Measurements from ENCODE around the gene ETS2.
"Not testable (repeated sequence)": the region's sequence is repeated elsewhere in the genome, so short reads cannot be mapped to it uniquely, and the experiment has no call there.

ETS2 gene

DNA sequence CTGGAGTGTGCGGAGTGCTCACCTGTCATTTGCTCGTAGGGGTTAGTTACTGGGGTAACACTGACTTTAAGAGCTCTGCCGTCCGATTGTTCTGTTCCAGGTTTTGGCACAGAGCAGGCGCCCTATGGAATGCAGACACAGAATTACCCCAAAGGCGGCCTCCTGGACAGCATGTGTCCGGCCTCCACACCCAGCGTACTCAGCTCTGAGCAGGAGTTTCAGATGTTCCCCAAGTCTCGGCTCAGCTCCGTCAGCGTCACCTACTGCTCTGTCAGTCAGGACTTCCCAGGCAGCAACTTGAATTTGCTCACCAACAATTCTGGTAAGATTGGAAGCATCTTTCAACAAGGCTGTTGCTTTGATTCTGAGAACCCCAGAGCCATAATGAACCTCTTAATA lies 12.6 kb downstream of the ETS2 start:
- DNase-seq: no peak

GRCh38 chr21:38819051-38819718 lies 13.5 kb downstream of the ETS2 start:
- DNase-seq: no peak

DNA sequence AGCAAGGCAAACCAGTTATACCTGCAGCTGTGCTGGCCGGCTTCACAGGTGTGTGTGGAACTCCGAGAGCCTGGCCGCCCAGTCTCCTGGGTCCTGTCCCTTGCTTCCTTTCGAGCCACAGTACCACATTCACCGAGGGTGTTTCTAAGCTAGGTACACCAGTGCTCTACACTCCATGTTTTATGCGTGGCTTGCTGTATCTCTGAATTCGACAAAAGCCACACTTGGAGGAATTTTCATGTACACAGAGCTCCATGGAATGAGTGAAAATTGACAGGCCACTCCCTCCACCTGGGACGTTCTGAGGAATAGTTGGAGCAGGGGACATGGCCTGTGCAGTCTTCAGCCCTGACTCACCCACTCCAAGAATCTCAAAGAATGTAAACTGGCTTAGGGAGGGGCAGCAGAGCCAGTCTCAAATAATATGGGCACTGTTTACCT lies 14.0 kb downstream of the ETS2 start:
- DNase-seq: no peak

GRCh38 chr21:38820471-38821239 lies 14.9 kb downstream of the ETS2 start:
- no peak for DNase-seq

DNA sequence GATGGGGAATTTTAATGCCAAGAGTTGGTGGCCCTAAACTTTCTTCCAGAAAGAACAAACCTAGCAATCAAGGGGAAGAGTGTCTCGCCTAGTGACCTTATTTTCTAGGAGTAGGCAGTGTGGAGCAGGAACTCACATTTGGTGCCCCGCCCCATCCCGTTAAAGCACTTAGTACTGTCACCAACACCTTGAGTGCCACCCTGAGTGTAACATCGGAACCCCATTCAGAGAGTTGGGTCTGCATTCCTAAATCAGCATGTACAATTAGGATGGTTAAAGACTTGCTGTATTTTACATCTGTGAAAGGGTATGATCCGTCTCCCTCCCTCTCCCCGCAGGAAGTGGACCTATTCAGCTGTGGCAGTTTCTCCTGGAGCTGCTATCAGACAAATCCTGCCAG lies 15.5 kb downstream of the ETS2 start:
- DNase-seq: no peak

GRCh38 chr21:38821959-38822682 lies 16.4 kb downstream of the ETS2 start:
- DNase-seq: no peak

GRCh38 chr21:38822778-38823238 lies 17.1 kb downstream of the ETS2 start:
- no peak for DNase-seq

DNA sequence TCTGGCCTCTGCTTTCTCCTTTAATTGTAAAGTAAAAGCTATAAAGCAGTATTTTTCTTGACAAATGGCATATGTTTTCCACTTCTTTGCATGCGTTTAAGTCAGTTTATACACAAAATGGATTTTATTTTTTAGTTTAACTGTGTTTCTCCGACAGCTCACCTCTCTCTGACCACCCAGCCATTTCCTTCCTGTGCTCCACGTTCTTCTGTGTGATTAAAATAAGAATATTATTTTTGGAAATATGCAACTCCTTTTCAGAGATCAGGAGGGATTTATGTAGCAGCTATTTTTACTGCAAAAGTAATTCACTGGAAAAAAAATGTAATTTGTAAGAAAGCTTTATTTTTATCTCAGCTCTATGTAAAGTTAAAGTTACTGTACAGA lies 18.0 kb downstream of the ETS2 start:
- DNase-seq: no peak

GRCh38 chr21:38824124-38824822 lies 18.5 kb downstream of the ETS2 start:
- no peak for DNase-seq

- DNase-seq: no peak
Measured at GRCh38 chr21:38825269-38825668, 19.5 kb downstream of the ETS2 start.

DNA sequence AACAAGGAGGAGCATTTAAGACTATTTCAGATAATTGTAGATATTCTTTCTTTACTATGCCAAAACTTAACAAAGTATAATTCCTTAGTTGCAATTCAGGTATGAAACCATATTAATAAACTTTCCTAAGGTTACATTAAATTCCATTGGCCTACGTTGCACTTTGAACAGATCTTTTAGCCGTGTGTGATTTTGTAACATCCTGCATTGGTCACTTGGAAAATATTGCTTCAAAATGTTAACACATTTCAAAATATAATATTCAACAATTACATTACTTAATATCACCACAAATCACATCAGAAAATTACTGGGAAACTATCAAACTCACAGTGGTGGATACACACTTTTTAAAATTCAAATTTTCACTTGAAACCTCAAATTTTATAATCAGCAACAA lies 20.2 kb downstream of the ETS2 start:
- DNase-seq: no peak

DNA sequence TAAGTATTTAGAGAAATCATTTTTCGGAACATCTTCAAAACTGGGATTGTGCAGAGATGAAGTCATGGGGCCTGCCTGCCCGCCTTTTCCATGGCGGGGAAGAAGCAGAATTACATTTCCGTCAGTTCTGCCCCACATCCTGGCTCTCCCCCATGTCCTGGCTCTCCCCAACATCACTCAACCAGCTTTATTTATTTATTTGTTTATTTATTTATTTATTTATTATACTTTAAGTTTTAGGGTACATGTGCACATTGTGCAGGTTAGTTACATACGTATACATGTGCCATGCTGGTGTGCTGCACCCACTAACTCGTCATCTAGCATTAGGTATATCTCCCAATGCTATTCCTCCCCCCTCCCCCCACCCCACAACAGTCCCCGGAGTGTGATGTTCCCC lies 22.4 kb downstream of the ETS2 start:
- DNase-seq: not testable (repeated sequence)

GRCh38 chr21:38830671-38831525 lies 25.2 kb downstream of the ETS2 start:
- no peak for DNase-seq

DNA sequence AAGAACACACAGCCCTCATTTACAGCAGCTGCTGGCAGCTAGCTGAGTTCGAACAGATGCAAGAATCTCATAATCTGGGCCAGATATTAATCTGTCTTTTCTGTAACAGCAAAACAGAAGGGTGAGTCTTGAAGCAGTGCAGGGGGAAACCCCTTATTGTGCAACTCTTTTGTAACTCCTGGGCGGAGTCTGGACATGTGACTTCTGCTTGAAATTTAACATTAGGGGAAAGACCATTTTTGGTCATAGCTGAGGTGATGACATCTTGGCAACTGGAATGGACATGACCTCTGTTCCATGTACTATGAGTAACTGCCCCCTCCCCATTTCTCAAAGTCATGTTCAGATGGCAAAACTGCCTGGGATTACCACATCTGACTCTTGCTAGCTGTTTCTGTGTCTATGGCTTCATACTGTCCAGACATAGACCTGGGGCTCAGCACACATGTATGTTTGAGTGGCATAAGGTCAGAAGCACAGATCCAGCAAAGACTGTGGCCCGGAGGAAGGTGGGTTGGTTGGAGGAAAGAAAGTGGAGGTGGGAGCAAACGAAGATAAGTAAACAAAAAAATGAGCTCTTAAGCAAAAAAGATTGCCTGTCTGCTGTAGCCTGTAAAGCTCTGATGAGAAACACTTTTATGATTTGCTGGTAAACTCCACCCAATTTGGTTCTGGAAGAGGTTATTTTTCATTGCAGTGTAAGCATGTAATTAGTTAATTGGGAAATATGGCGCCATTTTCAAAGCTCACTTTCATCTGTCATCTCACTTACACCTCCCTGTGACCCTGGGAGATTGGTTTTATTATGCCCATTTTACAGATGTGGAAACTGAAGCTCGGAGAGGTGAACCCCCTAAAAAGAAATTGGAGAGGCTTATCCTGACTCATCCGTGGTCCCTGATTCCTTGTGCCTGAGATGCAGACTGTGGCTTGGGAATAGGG lies 26.1 kb downstream of the ETS2 start:
- no peak for DNase-seq

DNA sequence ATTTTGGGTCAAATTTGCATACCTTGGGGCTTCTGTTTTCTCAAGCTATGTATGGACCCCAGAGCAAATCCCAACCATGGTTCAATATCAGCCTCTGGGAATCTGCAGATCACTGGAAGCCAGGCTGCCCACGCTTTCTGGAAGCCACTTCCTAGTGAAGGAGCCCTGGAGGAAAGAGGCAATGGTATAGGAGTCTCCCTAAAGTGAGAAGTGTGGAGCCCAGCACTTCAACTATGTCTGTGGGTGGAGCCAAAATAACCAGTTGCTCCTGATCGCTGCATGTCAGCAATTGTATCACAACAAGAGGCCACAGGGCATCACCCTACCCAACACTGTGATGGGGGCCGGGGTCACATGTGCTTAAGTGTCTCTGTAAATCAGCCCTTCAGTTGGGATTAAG lies 26.9 kb downstream of the ETS2 start:
- no peak for DNase-seq

GRCh38 chr21:38833117-38833516 lies 27.4 kb downstream of the ETS2 start:
- DNase-seq: no peak

- DNase-seq: no peak
Measured at GRCh38 chr21:38834725-38835124, 29.0 kb downstream of the ETS2 start.

DNA sequence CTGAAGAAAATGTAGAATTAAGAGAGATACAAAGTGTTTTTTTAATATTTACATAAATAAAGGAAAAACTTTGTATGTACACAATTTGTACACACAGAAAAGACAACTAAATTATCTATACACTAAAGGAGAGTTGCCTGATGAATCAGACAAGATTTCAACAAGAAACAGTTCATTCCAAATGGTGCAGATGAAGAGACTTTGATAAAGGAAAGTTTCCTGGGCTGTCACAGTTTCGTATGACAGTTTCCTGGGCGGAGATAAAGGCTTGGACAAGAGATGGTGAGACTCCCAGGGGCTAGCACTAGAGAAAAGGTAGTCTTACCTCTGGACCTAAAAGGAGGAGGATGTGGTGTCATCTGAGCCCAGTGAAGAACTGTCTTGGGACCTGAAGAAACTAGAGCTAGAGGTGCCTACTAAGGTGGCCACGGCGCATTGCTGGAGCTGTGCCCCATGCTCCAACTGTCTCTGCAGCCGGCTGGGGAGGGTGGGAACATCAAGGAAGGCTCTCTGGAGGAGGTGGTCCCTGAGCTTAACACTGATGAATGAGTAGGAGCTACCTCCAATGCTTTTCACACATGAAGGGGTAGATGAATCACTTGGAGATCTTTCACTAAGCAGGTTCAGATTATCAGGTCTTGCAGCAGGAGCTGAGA lies 32.2 kb downstream of the ETS2 start:
- DNase-seq: no peak

DNA sequence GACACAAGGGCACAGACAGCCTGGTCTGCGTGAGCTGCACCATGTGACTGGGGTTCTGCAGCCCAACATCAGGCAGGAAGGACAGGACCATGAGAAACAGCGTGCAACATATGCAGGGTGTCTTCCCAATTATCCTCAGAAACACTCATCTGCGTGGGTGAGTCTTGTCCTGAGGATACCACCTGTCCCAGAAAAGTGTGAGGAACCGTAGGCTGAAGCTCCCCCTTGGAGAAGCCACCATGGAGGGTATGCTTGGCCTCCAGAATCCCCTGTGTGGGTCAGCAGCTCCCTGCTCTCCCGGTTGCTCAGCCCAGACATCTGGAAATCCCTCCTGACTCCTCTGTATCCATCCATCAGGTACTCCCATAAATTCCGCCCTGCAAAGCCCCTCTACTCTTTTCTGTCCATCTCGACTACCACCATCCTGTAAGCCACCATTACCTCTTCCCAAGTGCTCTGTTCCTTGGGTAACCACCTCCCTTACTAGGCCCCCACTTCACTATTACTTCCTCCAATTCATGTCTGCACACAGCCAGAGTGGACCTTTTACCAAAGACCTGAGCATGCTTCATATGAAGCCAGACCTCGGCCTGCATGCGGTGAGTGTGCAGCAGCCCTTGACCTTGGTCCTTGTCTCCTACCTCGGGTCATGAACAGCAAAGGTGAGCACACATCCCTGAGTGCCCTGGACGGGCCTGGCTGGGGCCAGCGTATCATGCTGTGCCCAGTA lies 33.0 kb downstream of the ETS2 start:
- no peak for DNase-seq
